ENCODE results near the gene ARHGAP15.

- TF ChIP-seq CTCF (conservative IDR thresholded peaks at IDR 0.05) (no peak), EZH2 (IDR thresholded peaks at IDR 0.05; ENCODE audit: low read depth) (no peak)
Measured at GRCh38 chr2:143579456-143579855, 450.2 kb downstream of the ARHGAP15 start.
